Testis (tissue), 2 donors: Measurements from ENCODE around the gene GPR27.

Source experiments
- POLR2A ChIP-seq: fragments of 450-650 bp; IDR thresholded peaks from one replicate; pipeline ENCODE4 v1.6.1; 2017; ENCODE audit warnings: antibody characterized with exemption, mild to moderate bottlenecking, moderate library complexity
- TF ChIP-seq, protein P1 (sequence below), 3 experiments: fragments of 450-650 bp in 2 of 3; fragments of 200-600 bp in 1 of 3; sonication (generic) in 1 of 3; IDR thresholded peaks; one replicate each; pipeline ENCODE4 v1.5.1; 2016 to 2019; ENCODE audit warnings: antibody characterized with exemption in 3 of 3, mild to moderate bottlenecking in 2 of 3, moderate library complexity in 1 of 3

DNA sequence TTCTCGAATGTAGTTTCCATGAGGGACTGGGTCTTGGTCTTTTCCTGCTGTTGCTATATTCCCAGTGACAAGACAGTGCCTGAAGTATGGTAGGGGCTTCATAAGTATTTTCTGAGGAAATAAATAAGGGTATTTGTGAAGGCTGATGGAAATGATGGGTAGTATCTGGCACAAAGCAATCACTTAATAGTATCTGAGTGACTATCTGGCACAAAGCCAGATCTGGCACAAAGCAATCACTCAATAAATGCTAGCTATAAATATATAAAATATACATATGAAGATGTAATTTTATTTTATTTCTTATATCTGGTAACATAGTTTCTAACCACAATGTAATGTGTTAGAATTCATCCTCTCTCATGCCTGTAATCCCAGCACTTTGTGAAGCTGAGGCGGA, 52.0 kb downstream of the GPR27 start:
- TF ChIP-seq POLR2A: no peak
- TF ChIP-seq, protein P1, sequence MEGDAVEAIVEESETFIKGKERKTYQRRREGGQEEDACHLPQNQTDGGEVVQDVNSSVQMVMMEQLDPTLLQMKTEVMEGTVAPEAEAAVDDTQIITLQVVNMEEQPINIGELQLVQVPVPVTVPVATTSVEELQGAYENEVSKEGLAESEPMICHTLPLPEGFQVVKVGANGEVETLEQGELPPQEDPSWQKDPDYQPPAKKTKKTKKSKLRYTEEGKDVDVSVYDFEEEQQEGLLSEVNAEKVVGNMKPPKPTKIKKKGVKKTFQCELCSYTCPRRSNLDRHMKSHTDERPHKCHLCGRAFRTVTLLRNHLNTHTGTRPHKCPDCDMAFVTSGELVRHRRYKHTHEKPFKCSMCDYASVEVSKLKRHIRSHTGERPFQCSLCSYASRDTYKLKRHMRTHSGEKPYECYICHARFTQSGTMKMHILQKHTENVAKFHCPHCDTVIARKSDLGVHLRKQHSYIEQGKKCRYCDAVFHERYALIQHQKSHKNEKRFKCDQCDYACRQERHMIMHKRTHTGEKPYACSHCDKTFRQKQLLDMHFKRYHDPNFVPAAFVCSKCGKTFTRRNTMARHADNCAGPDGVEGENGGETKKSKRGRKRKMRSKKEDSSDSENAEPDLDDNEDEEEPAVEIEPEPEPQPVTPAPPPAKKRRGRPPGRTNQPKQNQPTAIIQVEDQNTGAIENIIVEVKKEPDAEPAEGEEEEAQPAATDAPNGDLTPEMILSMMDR (IDR thresholded peaks at IDR 0.05): no peak
